Renal cortical epithelial cell (primary cell): ENCODE data around the gene DLK1. TPM values are rescaled to one million over a fixed set of nuclear protein-coding genes. Genes with fewer than 3 reads are reported as not detected.

Source experiments
- DNase-seq: peaks from one replicate; pipeline ENCODE4 v3.0.0-alpha.2; 2011; ENCODE audit warnings: low read depth
- total RNA-seq: library from RNA; depleted of rRNA; stranded (reverse); fragments of >200 nt; gene quantifications from 2 replicates; pipeline ENCODE4 v1.2.3, GENCODE V29; 2014

DLK1 gene
- total RNA-seq, 1 donor from 2014 or later = not detected

GRCh38 chr14:100777818-100778525, 51.3 kb downstream of the DLK1 start:
- no peak for DNase-seq

- no peak for DNase-seq
Measured at GRCh38 chr14:100778526-100778882, 51.8 kb downstream of the DLK1 start.

GRCh38 chr14:100778951-100779690, 52.4 kb downstream of the DLK1 start:
- DNase-seq = no peak

- no peak for DNase-seq
Measured at GRCh38 chr14:100779691-100780080, 53.0 kb downstream of the DLK1 start.

GRCh38 chr14:100780246-100780645, 53.6 kb downstream of the DLK1 start:
- no peak for DNase-seq

- no peak for DNase-seq
Measured at GRCh38 chr14:100780646-100781355, 54.1 kb downstream of the DLK1 start.

- no peak for DNase-seq
Measured at GRCh38 chr14:100781952-100782351, 55.3 kb downstream of the DLK1 start.

- DNase-seq = no peak
Measured at GRCh38 chr14:100782516-100783320, 56.0 kb downstream of the DLK1 start.

- no peak for DNase-seq
Measured at GRCh38 chr14:100783630-100784370, 57.1 kb downstream of the DLK1 start.

- no peak for DNase-seq
Measured at GRCh38 chr14:100784523-100785337, 58.0 kb downstream of the DLK1 start.

GRCh38 chr14:100785338-100785615, 58.6 kb downstream of the DLK1 start:
- DNase-seq = no peak

GRCh38 chr14:100785626-100786025, 58.9 kb downstream of the DLK1 start:
- no peak for DNase-seq

GRCh38 chr14:100786131-100786530, 59.4 kb downstream of the DLK1 start:
- no peak for DNase-seq

- no peak for DNase-seq
Measured at GRCh38 chr14:100786576-100787219, 60.0 kb downstream of the DLK1 start.

GRCh38 chr14:100787659-100788058, 61.0 kb downstream of the DLK1 start:
- DNase-seq = no peak

Other genes with a start within 250 kb of the DLK1 start
- gene BEGAIN, start 139.5 kb upstream of the DLK1 start, total RNA-seq = 0.35 and 1.0 TPM in 2 replicates
- gene MEG3, start 99.2 kb downstream of the DLK1 start, total RNA-seq = 0.69 and 14.3 TPM in 2 replicates
- gene RTL1, start 176.8 kb downstream of the DLK1 start, total RNA-seq = not detected in 2 replicates